Activated naive CD8-positive, alpha-beta T cell treated with anti-CD3 and anti-CD28 coated beads, Interleukin-2, amount 10 ng/mL, durations not matched to agents 7 days and 5 days (primary cell): ENCODE measurements around the gene SPTLC2. TPM values are rescaled to one million over a fixed set of nuclear protein-coding genes. Genes with fewer than 3 reads are reported as not detected.
A peak's percentile ranks its signal among the peaks of the same experiment; 100 is the strongest.
"Not testable (repeated sequence)": the region's sequence is repeated elsewhere in the genome, so short reads cannot be mapped to it uniquely, and the experiment has no call there.

Experiments
- ATAC-seq: fragments of 150-1000 bp; cut with Tn5 transposase; one replicate; pipeline ENCODE4 v1.10.0; 2021; ENCODE audit warnings: low read depth, moderate library complexity
- POLR2A ChIA-PET: fragments of 350-600 bp; sonication (Branson Sonifier 250); formaldehyde crosslinking; loops from one replicate; lab custom pipeline; 2021; ENCODE audit warnings: antibody characterized with exemption; lab: Charles Lee
- DNase-seq: peaks from one replicate; pipeline ENCODE4 v3.0.0; 2021
- H3K27ac Mint-ChIP-seq: one replicate; pipeline ENCODE4 v1.8.0; 2022; ENCODE audit warnings: mild to moderate bottlenecking, mixed read lengths
- H3K27me3 Mint-ChIP-seq: one replicate; pipeline ENCODE4 v1.8.0; 2022; ENCODE audit warnings: mild to moderate bottlenecking, moderate library complexity, mixed read lengths
- H3K36me3 Mint-ChIP-seq: one replicate; pipeline ENCODE4 v1.8.0; 2021; ENCODE audit warnings: mild to moderate bottlenecking, mixed read lengths
- H3K4me1 Mint-ChIP-seq: one replicate; pipeline ENCODE4 v1.8.0; 2021; ENCODE audit warnings: mixed read lengths
- H3K4me3 Mint-ChIP-seq: one replicate; pipeline ENCODE4 v1.8.0; 2022; ENCODE audit warnings: mild to moderate bottlenecking, moderate library complexity, mixed read lengths
- H3K9me3 Mint-ChIP-seq: one replicate; pipeline ENCODE4 v1.8.0; 2021; ENCODE audit warnings: mixed read lengths
- total RNA-seq, 2 experiments: library from RNA; stranded (reverse); gene quantifications; one replicate each; pipeline ENCODE4 v1.2.3, GENCODE V29; 2021

SPTLC2 gene
- total RNA-seq, 2 experiments from 2014 or later = 57.1 to 60.6 TPM

GRCh38 chr14:77598366-77599070 is 17.9 kb downstream of the SPTLC2 start:
- DNase-seq (no peak), ATAC-seq (peak; percentile 81)
- H3K9me3 Mint-ChIP-seq = no peaks in the 10 kb centered on the region
- H3K27ac Mint-ChIP-seq = peak overlapping the region; percentile 83
- H3K4me3 Mint-ChIP-seq = peak overlapping the region; percentile 63
- POLR2A ChIA-PET = interaction anchor here (0.6 to 1.7 kb wide), 4 partner anchors 9 to 53 kb away, joined by 3 to 6 read pairs (median 4); no protein-coding TSS in a partner anchor
- H3K36me3 Mint-ChIP-seq = peaks cover 45% of the 10 kb centered on the region
- peaks cover 48% of the 10 kb centered on the region for H3K4me1 Mint-ChIP-seq
- no peaks in the 10 kb centered on the region for H3K27me3 Mint-ChIP-seq

DNA sequence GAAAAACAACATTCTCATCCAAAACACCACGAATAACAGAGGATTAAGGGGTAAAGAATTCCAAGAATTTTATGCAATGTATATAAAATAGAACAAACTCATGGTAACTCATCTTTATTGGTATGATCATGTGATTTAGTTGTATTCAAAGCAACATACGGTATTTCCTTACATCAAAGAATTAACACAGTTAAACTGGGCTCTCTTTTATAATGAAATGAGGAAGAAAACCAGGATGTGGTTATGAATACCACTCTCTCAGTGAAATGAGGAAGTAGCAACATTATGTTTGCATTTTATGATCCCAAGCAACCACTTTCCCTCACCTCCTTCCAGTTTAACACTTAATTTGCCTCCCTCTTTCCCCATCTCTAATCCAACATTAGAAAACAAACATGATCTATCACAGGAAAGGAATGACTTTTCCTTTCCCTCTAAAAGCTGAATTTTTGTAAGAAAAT is 22.9 kb downstream of the SPTLC2 start:
- Mint-ChIP-seq H3K27ac (peak overlapping the region; percentile 92), H3K4me1 (peaks cover 52% of the 10 kb centered on the region), H3K9me3 (no peaks in the 10 kb centered on the region), H3K4me3 (peak overlapping the region; percentile 86), H3K36me3 (peaks cover 58% of the 10 kb centered on the region), H3K27me3 (no peaks in the 10 kb centered on the region)
- POLR2A ChIA-PET = interaction anchor here (0.9 to 1.6 kb wide), 3 partner anchors 12 to 40 kb away, joined by 4 to 9 read pairs (median 4); no protein-coding TSS in a partner anchor
- ATAC-seq = peak; percentile 79
- DNase-seq = no peak

- no peaks in the 10 kb centered on the region for H3K27me3 Mint-ChIP-seq
- H3K4me1 Mint-ChIP-seq = peaks cover 57% of the 10 kb centered on the region
- H3K9me3 Mint-ChIP-seq = no peaks in the 10 kb centered on the region
- DNase-seq = no peak
- peak overlapping the region; percentile 78 for H3K27ac Mint-ChIP-seq
- POLR2A ChIA-PET = no interaction called here
- peaks cover 55% of the 10 kb centered on the region for H3K36me3 Mint-ChIP-seq
- H3K4me3 Mint-ChIP-seq = peak overlapping the region; percentile 68
- no peak for ATAC-seq
These were observed 25.5 kb downstream of the SPTLC2 start for GRCh38 chr14:77590845-77591485.

GRCh38 chr14:77589099-77589498 is 27.3 kb downstream of the SPTLC2 start:
- Mint-ChIP-seq H3K27ac (peak overlapping the region; percentile 82), H3K4me1 (peaks cover 50% of the 10 kb centered on the region), H3K9me3 (no peaks in the 10 kb centered on the region), H3K27me3 (no peaks in the 10 kb centered on the region), H3K4me3 (peak overlapping the region; percentile 70), H3K36me3 (peaks cover 46% of the 10 kb centered on the region)
- DNase-seq (no peak), ATAC-seq (no peak)
- POLR2A ChIA-PET = interaction anchor here (1.2 kb wide), 1 partner anchor 9 kb away, joined by 3 read pairs; no protein-coding TSS in a partner anchor

GRCh38 chr14:77588411-77589025 is 27.9 kb downstream of the SPTLC2 start:
- DNase-seq, POLR2A ChIA-PET, H3K27me3 Mint-ChIP-seq, ATAC-seq, H3K9me3 Mint-ChIP-seq: not testable (repeated sequence)
- H3K36me3 Mint-ChIP-seq = peaks cover 44% of the 10 kb centered on the region
- H3K4me1 Mint-ChIP-seq = peaks cover 45% of the 10 kb centered on the region
- peak overlapping the region; percentile 54 for H3K27ac Mint-ChIP-seq
- H3K4me3 Mint-ChIP-seq = peak overlapping the region; percentile 32

DNA sequence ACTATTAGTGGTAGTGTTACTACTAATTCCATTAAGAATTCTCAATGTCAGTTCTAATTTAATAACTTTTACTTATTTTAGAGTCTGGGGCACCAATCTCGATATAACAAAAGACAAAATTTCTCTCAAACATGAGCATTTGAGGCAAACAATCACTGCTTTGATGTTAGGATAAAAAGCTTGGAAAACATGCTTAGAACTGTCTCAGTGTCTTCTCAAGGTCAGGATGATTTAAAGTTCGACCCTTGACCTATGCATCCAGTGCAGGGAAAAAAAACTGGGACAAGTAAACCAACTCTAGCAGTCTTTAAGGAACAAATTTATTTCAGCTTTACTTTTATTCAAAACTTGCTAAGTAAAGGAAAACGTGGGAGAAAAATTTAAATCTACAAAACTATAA is 31.1 kb downstream of the SPTLC2 start:
- POLR2A ChIA-PET = no interaction called here
- DNase-seq (no peak), ATAC-seq (no peak)
- H3K36me3 Mint-ChIP-seq = peaks cover 32% of the 10 kb centered on the region
- H3K4me3 Mint-ChIP-seq = no peak overlapping the region
- no peaks in the 10 kb centered on the region for H3K27me3 Mint-ChIP-seq
- no peaks in the 10 kb centered on the region for H3K9me3 Mint-ChIP-seq
- peaks cover 38% of the 10 kb centered on the region for H3K4me1 Mint-ChIP-seq
- no peak overlapping the region for H3K27ac Mint-ChIP-seq

GRCh38 chr14:77584809-77585208 is 31.6 kb downstream of the SPTLC2 start:
- ATAC-seq = no peak
- H3K9me3 Mint-ChIP-seq = no peaks in the 10 kb centered on the region
- H3K4me3 Mint-ChIP-seq = no peak overlapping the region
- H3K4me1 Mint-ChIP-seq = peaks cover 35% of the 10 kb centered on the region
- H3K27ac Mint-ChIP-seq = no peak overlapping the region
- no peak for DNase-seq
- POLR2A ChIA-PET = no interaction called here
- peaks cover 29% of the 10 kb centered on the region for H3K36me3 Mint-ChIP-seq
- H3K27me3 Mint-ChIP-seq = no peaks in the 10 kb centered on the region

DNA sequence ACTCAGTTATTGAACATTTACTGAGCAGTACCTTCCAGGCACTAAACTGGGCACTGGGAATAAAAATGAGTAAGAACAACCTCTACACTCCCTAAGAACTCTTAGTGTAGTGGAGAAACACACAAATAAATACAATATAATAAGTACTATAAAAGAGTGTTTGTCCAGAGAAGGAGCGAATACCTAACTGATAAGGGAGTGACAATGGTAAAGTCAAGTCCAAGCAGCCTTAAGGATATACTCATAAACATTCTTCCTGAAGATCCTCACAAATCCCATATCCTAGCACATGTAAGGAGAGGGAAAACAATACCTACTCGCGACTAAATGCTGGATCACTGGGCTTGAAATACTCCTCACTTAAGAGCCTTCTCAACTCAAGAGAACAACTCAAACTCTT is 32.8 kb downstream of the SPTLC2 start:
- DNase-seq (no peak), ATAC-seq (no peak)
- Mint-ChIP-seq H3K9me3 (no peaks in the 10 kb centered on the region), H3K27me3 (no peaks in the 10 kb centered on the region), H3K36me3 (peaks cover 28% of the 10 kb centered on the region), H3K4me1 (peaks cover 32% of the 10 kb centered on the region), H3K4me3 (no peak overlapping the region), H3K27ac (no peak overlapping the region)
- POLR2A ChIA-PET = no interaction called here

DNA sequence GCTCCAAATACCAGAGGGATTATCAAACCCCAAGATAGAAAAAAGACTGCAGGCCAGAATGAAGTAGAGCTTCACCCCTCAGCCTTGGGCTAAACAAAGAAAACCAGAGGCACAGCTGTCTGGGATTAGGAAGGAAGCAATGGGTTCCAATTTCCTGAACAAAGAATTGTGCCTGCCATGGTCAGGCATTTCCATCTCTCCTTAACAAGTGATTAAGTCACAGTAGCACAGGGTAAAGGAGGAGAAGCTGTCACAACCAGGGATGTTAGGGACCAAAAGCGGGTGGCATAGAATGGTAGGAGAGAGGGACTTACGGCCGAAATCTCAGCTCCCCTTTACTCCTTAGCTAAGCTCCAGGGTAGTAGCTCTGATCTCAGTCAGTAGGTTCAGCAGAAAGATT is 33.9 kb downstream of the SPTLC2 start:
- POLR2A ChIA-PET = no interaction called here
- H3K27me3 Mint-ChIP-seq = no peaks in the 10 kb centered on the region
- ATAC-seq = no peak
- H3K27ac Mint-ChIP-seq = no peak overlapping the region
- peaks cover 30% of the 10 kb centered on the region for H3K4me1 Mint-ChIP-seq
- DNase-seq = no peak
- no peak overlapping the region for H3K4me3 Mint-ChIP-seq
- peaks cover 30% of the 10 kb centered on the region for H3K36me3 Mint-ChIP-seq
- H3K9me3 Mint-ChIP-seq = no peaks in the 10 kb centered on the region

- peak overlapping the region; percentile 73 for H3K4me3 Mint-ChIP-seq
- H3K4me1 Mint-ChIP-seq = peaks cover 22% of the 10 kb centered on the region
- peak; percentile 84 for ATAC-seq
These were observed 35.4 kb downstream of the SPTLC2 start for GRCh38 chr14:77580964-77581505.

GRCh38 chr14:77580477-77580876 is 36.0 kb downstream of the SPTLC2 start:
- peaks cover 22% of the 10 kb centered on the region for H3K4me1 Mint-ChIP-seq
- POLR2A ChIA-PET = interaction anchor here (1.0 to 1.5 kb wide), 3 partner anchors 13 to 35 kb away, joined by 4 to 6 read pairs (median 4); no protein-coding TSS in a partner anchor
- H3K9me3 Mint-ChIP-seq = no peaks in the 10 kb centered on the region
- no peaks in the 10 kb centered on the region for H3K27me3 Mint-ChIP-seq
- peaks cover 27% of the 10 kb centered on the region for H3K36me3 Mint-ChIP-seq
- peak overlapping the region; percentile 67 for H3K27ac Mint-ChIP-seq
- ATAC-seq (no peak), DNase-seq (no peak)
- peak overlapping the region; percentile 73 for H3K4me3 Mint-ChIP-seq

More at GRCh38 chr14:77580964-77581505, 35.4 kb downstream of the SPTLC2 start:
- peak overlapping the region; percentile 67 for H3K27ac Mint-ChIP-seq
- no peak for DNase-seq
- H3K27me3 Mint-ChIP-seq = no peaks in the 10 kb centered on the region
- POLR2A ChIA-PET = interaction anchor here (1.0 to 1.5 kb wide), 3 partner anchors 12 to 34 kb away, joined by 4 to 6 read pairs (median 4); no protein-coding TSS in a partner anchor
- no peaks in the 10 kb centered on the region for H3K9me3 Mint-ChIP-seq
- H3K36me3 Mint-ChIP-seq = peaks cover 27% of the 10 kb centered on the region

- H3K36me3 Mint-ChIP-seq = peaks cover 26% of the 10 kb centered on the region
- POLR2A ChIA-PET = no interaction called here
- ATAC-seq = no peak
- H3K4me1 Mint-ChIP-seq = peaks cover 22% of the 10 kb centered on the region
- DNase-seq = no peak
- H3K4me3 Mint-ChIP-seq = no peak overlapping the region
- H3K9me3 Mint-ChIP-seq = no peaks in the 10 kb centered on the region
- no peak overlapping the region for H3K27ac Mint-ChIP-seq
- H3K27me3 Mint-ChIP-seq = no peaks in the 10 kb centered on the region
These were observed 36.7 kb downstream of the SPTLC2 start for GRCh38 chr14:77579780-77580179.

DNA sequence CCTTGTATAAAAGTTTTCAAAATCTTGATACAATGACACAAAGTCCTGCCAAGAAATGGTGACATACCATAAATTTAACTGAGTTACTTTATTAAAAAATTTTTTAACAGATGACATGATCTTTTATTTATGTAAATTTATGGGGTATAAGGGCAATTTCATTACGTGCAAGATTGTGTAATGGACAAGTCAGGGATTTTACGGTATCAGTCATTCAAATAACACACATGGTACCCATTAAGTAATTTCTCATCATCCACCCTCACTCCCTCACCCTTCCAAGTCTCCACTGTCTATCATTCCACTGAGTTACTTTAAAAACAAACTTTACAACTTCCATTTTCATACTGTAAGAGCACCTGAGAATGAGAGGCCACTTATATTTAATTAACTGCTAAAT is 37.4 kb downstream of the SPTLC2 start:
- ATAC-seq (no peak), DNase-seq (no peak)
- H3K9me3 Mint-ChIP-seq = peaks cover under 1% of the 10 kb centered on the region
- peaks cover 19% of the 10 kb centered on the region for H3K4me1 Mint-ChIP-seq
- no peak overlapping the region for H3K4me3 Mint-ChIP-seq
- no peak overlapping the region for H3K27ac Mint-ChIP-seq
- POLR2A ChIA-PET = no interaction called here
- no peaks in the 10 kb centered on the region for H3K27me3 Mint-ChIP-seq
- H3K36me3 Mint-ChIP-seq = peaks cover 30% of the 10 kb centered on the region
